DND-41 (cell line): ENCODE data around the gene MYO1D.

Experiments used
- EZH2 ChIP-seq: IDR thresholded peaks from 3 replicates; pipeline ENCODE4 v1.6.1; 2012; ENCODE audit warnings: borderline replicate concordance, low read depth, mild to moderate bottlenecking, moderate library complexity, low read length, inconsistent platforms; ENCODE audit not compliant: severe bottlenecking
- TF ChIP-seq, protein P1 (sequence below): IDR thresholded peaks from 2 replicates; pipeline ENCODE4 v1.5.1; 2012; ENCODE audit warnings: borderline replicate concordance, low read length, moderate library complexity, mild to moderate bottlenecking; ENCODE audit not compliant: poor library complexity, severe bottlenecking; ENCODE audit errors: extremely low read depth

DNA sequence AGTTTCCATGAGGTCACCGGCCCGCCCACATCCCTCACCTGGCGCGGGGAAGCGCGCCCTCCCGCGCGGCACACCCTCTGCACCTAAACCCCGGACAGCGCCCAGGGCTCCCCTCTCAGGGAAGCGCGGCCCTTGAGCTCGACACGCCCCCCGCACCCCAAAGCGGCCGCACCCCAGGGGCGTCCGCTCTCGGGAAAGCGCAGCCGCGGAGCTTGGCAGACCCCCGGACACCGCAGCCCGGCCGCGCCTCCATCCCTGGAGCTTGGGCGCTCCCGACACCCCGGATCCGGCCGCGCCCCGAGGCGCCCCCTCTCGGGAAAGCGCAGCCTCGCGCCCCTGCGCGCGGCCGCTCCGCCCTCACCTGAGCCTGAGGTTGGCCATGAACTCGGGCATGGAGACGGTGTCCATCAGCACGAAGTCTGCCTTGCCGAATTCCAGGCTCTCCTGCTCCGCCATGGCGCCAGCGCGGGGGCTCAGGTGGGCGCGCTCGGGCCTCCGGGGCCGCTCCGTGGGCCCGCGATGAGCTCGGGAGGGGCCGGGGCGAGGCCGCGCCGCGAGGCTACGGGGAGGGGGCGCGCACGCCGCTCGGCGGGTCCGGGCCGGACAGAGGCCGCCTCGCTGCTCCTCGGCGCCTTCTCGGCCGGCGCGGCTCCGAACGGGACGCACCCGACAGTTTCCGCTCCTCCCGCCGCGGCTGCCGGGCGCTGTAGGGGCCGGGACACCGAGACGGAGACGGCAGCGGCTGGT, at the start of gene MYO1D:
- TF ChIP-seq, protein P1, sequence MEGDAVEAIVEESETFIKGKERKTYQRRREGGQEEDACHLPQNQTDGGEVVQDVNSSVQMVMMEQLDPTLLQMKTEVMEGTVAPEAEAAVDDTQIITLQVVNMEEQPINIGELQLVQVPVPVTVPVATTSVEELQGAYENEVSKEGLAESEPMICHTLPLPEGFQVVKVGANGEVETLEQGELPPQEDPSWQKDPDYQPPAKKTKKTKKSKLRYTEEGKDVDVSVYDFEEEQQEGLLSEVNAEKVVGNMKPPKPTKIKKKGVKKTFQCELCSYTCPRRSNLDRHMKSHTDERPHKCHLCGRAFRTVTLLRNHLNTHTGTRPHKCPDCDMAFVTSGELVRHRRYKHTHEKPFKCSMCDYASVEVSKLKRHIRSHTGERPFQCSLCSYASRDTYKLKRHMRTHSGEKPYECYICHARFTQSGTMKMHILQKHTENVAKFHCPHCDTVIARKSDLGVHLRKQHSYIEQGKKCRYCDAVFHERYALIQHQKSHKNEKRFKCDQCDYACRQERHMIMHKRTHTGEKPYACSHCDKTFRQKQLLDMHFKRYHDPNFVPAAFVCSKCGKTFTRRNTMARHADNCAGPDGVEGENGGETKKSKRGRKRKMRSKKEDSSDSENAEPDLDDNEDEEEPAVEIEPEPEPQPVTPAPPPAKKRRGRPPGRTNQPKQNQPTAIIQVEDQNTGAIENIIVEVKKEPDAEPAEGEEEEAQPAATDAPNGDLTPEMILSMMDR: no peak
- no peak for TF ChIP-seq EZH2
